ENCODE data around the gene CD37.

The CD37 gene

GRCh38 chr19:49357186-49357585 lies 22.0 kb downstream of the CD37 start:
- H3K27ac ChIP-seq: no peak overlapping the region

GRCh38 chr19:49359851-49360820 lies 24.9 kb downstream of the CD37 start:
- no peak overlapping the region for H3K4me3 ChIP-seq (ENCODE audit: low read depth in 1 of 2, low read length in 1 of 2)
- no peaks in the 10 kb centered on the region for H3K36me3 ChIP-seq
- H3K4me1 ChIP-seq (ENCODE audit: control insufficient read depth in 1 of 2, insufficient read depth in 1 of 2, low read depth in 1 of 2, low read length in 1 of 2): peaks cover 22 to 31% of the 10 kb centered on the region in 2 experiments
- no peak for TF ChIP-seq CTCF (IDR thresholded peaks at IDR 0.05)
- no peak overlapping the region for H3K27ac ChIP-seq
- peaks cover 88% of the 10 kb centered on the region for H3K27me3 ChIP-seq
- H3K9me3 ChIP-seq: no peaks in the 10 kb centered on the region

More at GRCh38 chr19:49357186-49357585, 22.0 kb downstream of the CD37 start:
- Histone ChIP-seq H3K4me3 (ENCODE audit: low read depth in 1 of 2, low read length in 1 of 2) (no peak overlapping the region), H3K36me3 (no peaks in the 10 kb centered on the region), H3K27me3 (peaks cover 65% of the 10 kb centered on the region), H3K9me3 (no peaks in the 10 kb centered on the region), H3K4me1 (ENCODE audit: control insufficient read depth in 1 of 2, insufficient read depth in 1 of 2, low read depth in 1 of 2, low read length in 1 of 2) (peaks cover 20 to 28% of the 10 kb centered on the region in 2 experiments)
- no peak for TF ChIP-seq CTCF (IDR thresholded peaks at IDR 0.05)

- Histone ChIP-seq H3K4me1 (ENCODE audit: control insufficient read depth in 1 of 2, insufficient read depth in 1 of 2, low read depth in 1 of 2, low read length in 1 of 2) (peaks cover 8 to 21% of the 10 kb centered on the region in 2 experiments), H3K36me3 (no peaks in the 10 kb centered on the region), H3K27ac (no peak overlapping the region), H3K9me3 (no peaks in the 10 kb centered on the region), H3K27me3 (peaks cover 86% of the 10 kb centered on the region), H3K4me3 (ENCODE audit: low read depth in 1 of 2, low read length in 1 of 2) (no peak overlapping the region)
- no peak for TF ChIP-seq CTCF (IDR thresholded peaks at IDR 0.05)
Measured at GRCh38 chr19:49361438-49362047, 26.3 kb downstream of the CD37 start.

- TF ChIP-seq CTCF (IDR thresholded peaks at IDR 0.05): no peak
- H3K4me3 ChIP-seq (ENCODE audit: low read depth in 1 of 2, low read length in 1 of 2): peak within 1 kb of the TSS in 1 of 2 experiments; percentile 28
- peaks cover 7 to 21% of the 10 kb centered on the region in 2 experiments for H3K4me1 ChIP-seq (ENCODE audit: control insufficient read depth in 1 of 2, insufficient read depth in 1 of 2, low read depth in 1 of 2, low read length in 1 of 2)
- H3K27ac ChIP-seq: no peak within 1 kb of the TSS
- H3K36me3 ChIP-seq: no peaks in the 10 kb centered on the region
- H3K27me3 ChIP-seq: peaks cover 84% of the 10 kb centered on the region
- no peaks in the 10 kb centered on the region for H3K9me3 ChIP-seq
Measured at GRCh38 chr19:49362048-49362928, 27.1 kb downstream of the CD37 start, which contains the start of gene TEAD2. Gene TEAD2, minus strand, starts transcription at chr19:49362416. Its CDS starts 2,341 bp downstream, at chr19:49360075.

GRCh38 chr19:49362929-49363267 lies 27.7 kb downstream of the CD37 start:
- no peak for TF ChIP-seq CTCF (IDR thresholded peaks at IDR 0.05)
- Histone ChIP-seq H3K27me3 (peaks cover 84% of the 10 kb centered on the region), H3K4me3 (ENCODE audit: low read depth in 1 of 2, low read length in 1 of 2) (no peak overlapping the region), H3K27ac (no peak overlapping the region), H3K36me3 (no peaks in the 10 kb centered on the region), H3K9me3 (no peaks in the 10 kb centered on the region), H3K4me1 (ENCODE audit: control insufficient read depth in 1 of 2, insufficient read depth in 1 of 2, low read depth in 1 of 2, low read length in 1 of 2) (peaks cover 7 to 21% of the 10 kb centered on the region in 2 experiments)
